ENCODE data around the gene ABRACL.
"Not testable (repeated sequence)": the region's sequence is repeated elsewhere in the genome, so short reads cannot be mapped to it uniquely, and the experiment has no call there.

ABRACL gene

DNA sequence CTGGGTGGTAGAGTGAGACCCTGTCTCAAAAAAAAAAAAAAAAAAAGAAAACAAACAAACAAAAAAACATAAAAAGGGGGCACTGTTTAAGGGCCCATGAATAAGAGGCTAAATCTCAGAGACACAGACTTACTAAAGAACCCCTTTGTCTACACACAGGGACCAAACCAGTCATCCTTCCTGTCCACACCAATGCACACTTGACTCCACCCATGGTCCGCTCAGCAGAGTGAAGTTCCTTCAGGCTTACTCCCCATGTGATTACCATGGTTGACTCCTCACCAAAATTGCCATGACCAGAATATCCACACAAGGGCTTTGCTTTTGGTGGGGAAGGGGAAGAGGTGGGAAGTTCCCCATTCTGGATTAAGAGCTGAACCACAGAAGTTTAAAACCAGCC is 21.1 kb upstream of the ABRACL start:
- DNase-seq (ENCODE audit: low read depth) = no peak
- no peak overlapping the region for H3K4me3 ChIP-seq (ENCODE audit: low read depth, low read length)

DNA sequence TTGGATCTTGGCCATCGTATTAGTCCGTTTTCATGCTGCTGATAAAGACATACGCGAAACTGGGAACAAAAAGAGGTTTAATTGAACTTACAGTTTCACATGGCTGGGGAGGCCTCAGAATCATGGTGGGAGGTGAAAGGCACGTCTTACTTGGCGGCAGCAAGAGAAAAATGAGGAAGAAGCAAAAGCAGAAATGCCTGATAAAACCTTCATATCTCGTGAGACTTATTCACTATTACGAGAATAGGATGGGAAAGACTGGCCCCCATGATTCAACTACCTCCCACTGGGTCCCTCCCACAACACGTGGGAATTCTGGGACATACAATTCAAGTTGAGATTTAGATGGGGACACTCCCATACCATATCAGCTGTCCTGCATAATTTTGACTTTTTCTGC is 20.4 kb upstream of the ABRACL start:
- DNase-seq (ENCODE audit: low read depth) = no peak
- H3K4me3 ChIP-seq (ENCODE audit: low read depth, low read length) = no peak overlapping the region

DNA sequence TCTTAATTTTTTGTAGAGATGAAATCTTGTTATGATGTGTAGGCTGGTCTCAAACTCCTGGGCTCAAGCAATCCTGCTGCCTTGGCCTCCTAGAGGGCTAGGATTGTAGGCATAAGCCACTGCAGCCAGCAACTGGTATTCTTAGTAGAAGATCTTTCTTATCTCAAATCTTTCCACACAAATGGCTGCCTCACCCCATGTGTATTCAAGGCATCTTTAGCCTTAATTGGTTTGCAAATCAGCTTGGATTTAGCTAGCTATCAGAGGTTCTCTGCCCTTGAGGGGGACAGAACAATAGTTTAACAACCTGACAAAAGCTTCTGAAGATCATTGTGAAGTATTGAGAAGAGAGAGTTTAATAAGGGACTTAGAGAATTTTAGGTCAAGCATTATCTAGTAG is 17.9 kb upstream of the ABRACL start:
- H3K4me3 ChIP-seq (ENCODE audit: low read depth, low read length) = no peak overlapping the region
- DNase-seq (ENCODE audit: low read depth) = no peak

DNA sequence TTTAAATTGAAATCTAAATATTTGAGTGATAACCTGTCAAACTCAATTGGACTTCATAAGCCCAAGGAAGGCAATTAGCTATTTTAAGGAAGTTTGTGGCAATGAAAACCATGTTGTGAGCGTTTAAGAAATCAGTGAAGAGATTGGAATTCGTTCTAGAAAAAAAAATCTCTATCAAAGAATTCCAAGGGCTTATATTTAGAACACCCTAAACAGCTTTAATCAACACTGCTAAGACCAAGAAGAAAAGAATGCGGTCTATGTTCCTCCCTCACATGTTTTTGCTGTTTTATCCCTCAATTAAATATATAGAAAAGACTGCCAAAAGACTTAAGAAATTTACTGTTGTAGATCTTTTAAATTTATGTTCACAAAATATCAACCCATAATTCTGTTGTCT is 16.6 kb upstream of the ABRACL start:
- no peak overlapping the region for H3K4me3 ChIP-seq (ENCODE audit: low read depth, low read length)
- DNase-seq (ENCODE audit: low read depth) = no peak

DNA sequence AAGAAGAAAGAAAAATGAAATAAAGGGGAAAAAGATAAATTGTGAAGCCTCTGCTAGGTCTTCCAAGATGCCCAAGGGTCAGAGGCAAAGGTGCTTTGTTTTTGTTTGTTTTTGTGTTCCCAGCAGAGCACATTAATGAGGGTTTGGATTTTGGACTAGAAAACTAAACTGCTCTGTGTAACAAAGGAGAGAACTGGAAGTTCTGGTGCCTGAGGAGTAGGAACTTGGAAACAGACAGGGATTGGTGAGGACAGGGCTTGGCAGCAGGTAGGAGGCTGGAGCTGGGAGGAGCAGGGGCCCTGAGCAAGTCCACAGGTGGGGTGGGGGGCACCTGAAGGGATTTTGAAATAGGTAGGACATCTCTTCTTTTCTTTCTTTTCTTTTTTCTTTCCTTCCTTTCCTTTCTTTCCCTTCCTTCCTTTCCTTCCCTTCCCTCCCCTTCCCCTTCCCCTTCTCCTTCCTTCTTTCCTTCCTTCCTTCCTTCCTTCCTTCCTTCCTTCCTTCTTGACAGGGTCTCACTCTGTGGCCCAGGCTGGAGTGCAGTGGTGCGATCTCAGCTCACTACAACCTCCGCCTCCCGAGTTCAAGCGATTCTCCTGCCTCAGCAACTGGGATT is 15.3 kb upstream of the ABRACL start:
- no peak overlapping the region for H3K4me3 ChIP-seq (ENCODE audit: low read depth, low read length)

DNA sequence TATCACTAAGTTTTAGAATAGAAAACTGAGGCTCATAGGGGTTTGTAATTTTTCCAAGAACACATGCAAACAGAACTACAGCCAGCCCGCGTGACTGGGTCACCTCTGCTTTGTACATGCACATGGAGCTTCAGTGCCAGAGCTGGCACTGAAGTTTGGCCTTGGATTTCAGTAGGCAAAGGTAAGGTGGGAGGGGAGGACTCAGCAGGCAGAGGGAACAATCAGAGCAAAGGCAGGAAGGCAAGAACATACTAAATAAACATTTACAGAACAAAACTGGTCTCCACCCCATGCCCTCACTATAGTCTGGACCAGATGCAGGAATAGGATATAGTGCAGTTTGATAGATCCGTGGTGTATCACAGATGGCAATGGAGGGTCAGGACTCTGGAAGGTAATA is 13.6 kb upstream of the ABRACL start:
- DNase-seq (ENCODE audit: low read depth) = no peak
- H3K4me3 ChIP-seq (ENCODE audit: low read depth, low read length) = no peak overlapping the region

More for the DNA sequence above, 15.3 kb upstream of the ABRACL start:
- DNase-seq (ENCODE audit: low read depth) = no peak

DNA sequence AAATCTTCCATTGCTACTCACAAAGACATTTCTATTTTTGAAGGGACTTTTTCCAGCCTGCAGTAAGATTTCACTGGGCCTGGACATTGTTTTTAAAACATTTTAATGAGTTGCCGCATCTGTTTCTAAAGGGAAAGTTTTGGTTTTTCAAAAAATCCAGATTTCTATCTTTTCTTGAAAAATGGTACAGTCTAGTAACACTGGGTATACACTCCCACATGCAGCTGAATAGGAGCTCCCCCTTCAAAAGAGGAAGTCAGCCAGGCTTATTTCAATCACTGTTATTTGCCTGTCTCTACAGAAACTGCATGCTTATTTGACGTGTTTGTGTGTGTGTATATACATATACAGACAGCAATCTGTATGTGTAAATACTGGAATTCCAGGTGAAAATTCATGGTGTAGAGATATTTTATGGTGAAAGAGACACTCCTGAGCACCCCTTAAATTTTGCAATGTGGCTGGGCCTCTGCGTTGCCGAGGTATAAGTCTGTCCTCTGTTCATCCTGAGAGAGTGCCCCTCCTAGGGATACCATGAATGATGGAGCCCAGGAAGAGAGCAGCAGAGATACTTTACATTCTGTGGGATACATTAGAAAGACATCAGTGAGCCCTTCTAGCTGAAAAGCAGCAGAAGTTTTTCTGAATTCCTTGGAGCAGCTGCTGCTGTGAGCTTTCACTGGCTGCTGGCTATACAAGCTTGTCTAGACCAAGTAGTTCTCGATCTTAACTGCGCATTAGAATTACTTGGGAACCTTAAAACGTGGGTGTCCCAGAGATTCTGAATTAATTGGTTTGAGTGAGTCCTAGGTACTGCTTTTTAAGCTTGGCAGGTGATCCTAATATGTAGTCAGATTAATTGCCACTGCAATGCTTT is 12.0 kb upstream of the ABRACL start:
- H3K4me3 ChIP-seq (ENCODE audit: low read depth, low read length) = no peak overlapping the region
- DNase-seq (ENCODE audit: low read depth) = no peak

DNA sequence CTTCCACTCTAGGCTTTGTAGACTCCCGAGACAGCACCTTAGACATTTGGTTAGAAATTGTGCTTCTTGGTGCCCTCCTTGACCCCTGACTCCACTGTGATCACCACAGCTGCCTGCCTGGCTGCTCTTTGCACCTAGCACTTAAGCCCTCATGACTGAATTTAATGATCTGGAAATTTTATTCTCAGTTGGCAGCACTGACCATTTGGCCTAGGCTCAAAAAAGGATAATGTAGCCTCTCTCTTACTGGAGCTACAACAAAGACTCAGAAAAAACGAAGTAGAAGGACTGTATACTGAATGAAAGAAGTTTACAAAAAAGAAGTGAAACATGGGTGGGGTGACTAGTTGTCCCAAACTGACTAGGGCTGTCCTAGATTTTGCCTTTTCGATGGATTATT is 11.3 kb upstream of the ABRACL start:
- no peak overlapping the region for H3K4me3 ChIP-seq (ENCODE audit: low read depth, low read length)
- DNase-seq (ENCODE audit: low read depth) = no peak

DNA sequence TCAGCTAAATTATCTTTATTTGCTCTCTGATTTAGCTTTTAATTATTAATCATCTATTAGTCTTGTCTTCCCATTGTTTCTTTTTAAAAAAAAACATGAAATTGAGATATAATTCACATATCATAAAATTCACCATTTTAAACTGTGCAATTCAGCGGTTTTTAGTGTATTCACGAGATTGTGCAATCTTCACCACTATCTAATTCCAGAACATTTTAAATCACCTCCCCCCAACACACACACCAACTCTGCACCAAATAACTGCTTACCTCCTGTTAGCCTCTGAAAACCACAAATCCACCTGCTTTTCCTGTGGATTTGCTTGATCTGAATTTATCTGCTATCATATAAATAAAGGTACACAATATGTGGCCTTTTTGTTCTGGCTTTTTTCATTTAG is 8.8 kb upstream of the ABRACL start:
- no peak for DNase-seq (ENCODE audit: low read depth)
- no peak overlapping the region for H3K4me3 ChIP-seq (ENCODE audit: low read depth, low read length)

DNA sequence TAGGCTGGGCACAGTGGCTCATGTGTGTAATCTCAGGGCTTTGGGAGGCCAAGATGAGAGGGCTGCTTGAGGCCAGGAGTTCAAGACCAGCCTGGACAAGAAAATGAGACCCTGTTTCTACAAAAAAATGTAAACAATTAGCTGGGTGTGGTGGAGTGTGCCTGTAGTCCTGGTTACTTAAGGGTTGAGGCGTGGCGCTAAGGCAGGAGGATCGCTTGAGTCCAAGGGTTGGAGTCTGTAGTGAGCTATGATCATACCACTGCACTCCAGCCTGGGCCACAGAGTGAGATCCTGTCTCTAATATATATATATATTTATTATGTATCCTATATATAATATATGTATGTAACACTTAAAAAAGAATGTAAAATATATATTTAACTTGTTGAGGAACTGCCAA is 7.9 kb upstream of the ABRACL start:
- H3K4me3 ChIP-seq (ENCODE audit: low read depth, low read length) = no peak overlapping the region
- no peak for DNase-seq (ENCODE audit: low read depth)

DNA sequence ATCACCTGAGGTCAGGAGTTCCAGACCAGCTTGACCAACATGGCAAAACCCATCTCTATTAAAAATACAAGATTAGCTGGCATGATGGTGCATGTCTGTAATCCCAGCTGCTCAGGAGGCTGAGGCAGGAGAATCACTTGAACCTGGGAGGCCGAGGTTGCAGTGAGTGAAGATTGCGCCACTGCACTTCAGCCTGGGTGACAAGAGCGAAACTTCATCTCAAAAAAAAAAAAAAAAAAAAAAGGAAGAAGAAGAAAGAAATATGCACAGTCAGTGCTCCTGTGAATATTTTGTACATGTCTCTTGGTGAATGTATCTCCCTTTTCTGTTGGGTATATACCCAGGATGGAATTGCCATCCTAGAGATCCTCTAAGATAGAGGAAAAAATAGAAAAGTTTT is 3.1 kb upstream of the ABRACL start:
- H3K4me3 ChIP-seq (ENCODE audit: low read depth, low read length); DNase-seq (ENCODE audit: low read depth): not testable (repeated sequence)

DNA sequence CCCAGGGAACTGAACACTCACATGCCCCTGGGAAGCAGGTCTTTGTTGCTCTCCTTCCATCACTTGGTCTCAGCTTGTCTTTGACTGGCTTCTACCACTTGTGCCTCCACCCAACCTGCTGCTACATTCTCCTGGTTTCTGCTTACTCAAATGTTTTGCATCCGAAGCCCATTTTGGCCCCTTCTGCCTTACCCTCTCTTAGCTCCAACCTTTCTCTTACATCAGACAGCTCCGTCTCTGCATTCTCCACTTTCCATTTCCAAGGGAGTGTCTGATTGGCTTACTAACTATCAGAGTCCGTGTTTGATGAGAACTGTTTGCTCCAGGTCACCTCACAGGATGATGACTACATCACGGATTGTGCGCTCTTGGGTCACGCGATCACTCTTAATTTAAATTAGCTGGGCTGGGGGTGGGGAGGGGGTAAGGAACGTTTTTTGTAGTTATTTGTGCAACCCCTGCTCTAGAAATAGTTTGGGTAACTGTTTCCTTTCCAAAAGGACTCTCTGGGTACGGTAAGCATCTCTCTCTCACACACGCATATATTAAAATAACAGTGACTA is 844 bp upstream of the ABRACL start:
- DNase-seq (ENCODE audit: low read depth) = no peak
- peak overlapping the region; percentile 67 for H3K4me3 ChIP-seq (ENCODE audit: low read depth, low read length)

DNA sequence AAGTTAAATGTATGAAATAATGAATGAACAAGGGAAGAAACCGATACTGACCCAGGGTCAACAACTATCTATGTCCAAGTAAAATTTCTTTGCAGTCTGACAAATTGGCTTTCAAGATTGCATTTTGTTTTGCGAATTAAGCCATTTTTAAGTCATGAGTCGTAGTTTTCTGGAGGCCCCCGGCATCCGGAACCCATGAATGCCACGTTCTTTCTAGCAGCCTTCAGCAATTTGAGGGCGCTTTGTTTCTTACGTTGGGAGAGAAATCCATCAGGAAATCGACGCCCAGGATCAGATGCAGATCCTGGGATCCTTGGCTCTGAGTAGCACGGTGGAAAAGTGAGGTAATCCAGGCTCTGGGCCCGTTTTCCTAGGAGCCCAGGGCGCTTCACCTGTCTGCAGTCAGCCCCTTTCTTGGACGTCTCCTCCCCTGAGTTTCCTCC is 309 bp upstream of the ABRACL start:
- DNase-seq (ENCODE audit: low read depth) = no peak

DNA sequence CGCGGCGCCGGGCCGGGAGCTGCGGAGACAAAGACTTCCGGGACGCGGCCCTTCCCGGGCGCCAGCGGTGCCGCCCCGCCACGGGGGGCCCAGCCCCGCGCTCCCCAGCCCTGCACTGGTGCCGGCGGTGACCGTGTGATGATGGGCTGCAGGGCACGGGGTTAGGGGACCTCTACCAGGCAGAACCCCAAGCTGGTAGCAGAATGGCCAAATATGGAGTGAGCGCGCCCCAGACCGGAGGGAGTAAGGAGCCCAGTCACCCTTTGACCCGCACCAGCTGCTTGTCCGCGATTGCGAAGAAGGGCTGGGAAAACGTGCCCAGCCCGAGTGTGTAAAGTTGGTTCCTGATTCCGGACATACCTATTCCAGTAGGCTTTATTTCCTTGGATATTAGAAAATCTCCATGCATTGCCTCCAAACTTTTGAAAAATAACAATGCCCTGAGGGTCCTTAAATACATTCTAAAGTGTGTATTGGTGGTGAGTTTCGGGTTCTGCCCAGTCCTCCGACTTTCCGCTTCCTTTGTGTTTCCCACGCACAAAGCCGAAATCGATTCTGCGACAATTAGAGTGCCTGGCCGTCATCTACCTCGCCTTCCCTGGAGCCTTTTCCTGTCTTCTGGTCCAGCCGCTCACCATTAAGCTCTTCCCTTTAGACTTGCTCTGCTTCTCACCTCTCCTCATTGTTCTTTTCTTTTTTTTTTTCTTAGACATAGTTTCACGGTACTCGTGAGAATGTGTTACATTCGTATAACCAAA is 1.1 kb downstream of the ABRACL start:
- no peak for DNase-seq (ENCODE audit: low read depth)

More for the DNA sequence above, 309 bp upstream of the ABRACL start:
- H3K4me3 ChIP-seq (ENCODE audit: low read depth, low read length) = peak overlapping the region; percentile 67

DNA sequence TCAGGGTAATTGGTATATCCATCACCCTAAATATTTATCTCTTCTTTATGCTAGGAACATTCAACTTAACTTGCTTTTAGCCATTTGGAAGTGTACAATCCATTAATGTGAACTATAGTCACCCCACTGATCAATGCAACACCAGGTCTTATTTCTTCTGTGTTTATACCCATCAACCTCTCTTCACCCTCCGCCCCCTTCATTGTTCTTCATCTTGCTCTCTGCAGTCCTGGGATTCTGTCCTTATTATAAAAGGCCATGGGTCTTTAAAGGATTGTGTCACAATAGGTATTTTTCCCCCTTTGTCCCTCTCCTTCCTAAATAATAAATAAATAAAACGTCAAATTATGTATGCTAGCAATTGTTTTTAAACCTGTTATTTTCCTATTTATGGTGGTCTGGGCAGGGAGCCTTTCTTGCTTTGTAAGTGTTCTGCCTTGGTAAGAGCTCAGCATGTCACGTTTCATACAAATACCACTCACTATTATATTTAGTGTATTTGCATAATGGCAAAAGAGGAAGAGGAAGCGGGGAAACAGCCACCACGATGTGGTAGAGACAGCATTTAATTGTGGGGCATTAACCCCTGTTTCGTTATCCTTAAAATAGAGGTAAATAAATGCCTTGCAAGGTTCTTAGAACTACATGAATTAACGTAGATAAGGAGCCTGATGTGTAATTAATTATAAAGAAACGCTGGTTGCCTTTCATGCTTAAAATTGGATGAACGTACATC is 1.9 kb downstream of the ABRACL start:
- DNase-seq (ENCODE audit: low read depth) = no peak
- H3K4me3 ChIP-seq (ENCODE audit: low read depth, low read length) = peak overlapping the region; percentile 67

More for the DNA sequence above, 1.1 kb downstream of the ABRACL start:
- peak overlapping the region; percentile 67 for H3K4me3 ChIP-seq (ENCODE audit: low read depth, low read length)

DNA sequence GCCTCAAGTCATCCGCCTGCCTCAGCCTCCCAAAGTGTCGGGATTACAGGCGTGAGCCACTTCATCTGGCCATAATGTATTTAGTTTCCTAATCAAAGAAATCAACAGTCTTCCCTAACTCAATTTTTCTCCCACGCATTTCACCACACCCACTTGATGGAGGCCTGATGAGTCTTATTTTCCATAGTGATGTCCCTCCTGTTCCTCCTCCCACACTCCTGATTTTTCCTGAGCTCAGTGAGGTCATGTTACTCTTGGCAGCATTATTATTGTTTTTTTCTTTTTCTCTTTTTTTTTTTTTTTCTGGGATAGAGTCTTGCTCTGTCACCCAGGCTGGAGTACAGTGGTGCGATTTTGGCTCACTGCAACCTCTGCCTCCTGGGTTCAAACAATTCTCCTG is 8.9 kb downstream of the ABRACL start:
- H3K4me3 ChIP-seq (ENCODE audit: low read depth, low read length) = no peak overlapping the region
- DNase-seq (ENCODE audit: low read depth) = peak; percentile 76

DNA sequence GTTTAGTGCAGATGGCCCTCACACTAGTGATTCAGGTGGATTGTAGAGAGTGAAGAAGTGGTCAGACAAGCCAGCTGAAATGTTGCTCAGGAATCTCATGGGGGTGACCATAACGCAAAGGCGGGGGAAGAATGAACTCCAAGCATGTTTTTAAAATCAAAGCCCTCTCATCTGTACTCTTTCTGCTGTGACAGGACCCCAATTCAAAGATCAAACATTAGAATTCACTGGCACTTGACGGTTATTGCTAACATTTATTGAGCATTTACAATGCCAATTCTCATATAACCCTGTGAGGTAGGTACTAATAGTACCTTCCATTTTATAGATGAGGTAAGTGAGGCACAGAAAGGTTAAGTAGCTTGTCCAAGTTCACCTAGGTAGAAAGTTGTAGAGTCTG is 15.7 kb downstream of the ABRACL start:
- no peak for DNase-seq (ENCODE audit: low read depth)
- H3K4me3 ChIP-seq (ENCODE audit: low read depth, low read length) = no peak overlapping the region

DNA sequence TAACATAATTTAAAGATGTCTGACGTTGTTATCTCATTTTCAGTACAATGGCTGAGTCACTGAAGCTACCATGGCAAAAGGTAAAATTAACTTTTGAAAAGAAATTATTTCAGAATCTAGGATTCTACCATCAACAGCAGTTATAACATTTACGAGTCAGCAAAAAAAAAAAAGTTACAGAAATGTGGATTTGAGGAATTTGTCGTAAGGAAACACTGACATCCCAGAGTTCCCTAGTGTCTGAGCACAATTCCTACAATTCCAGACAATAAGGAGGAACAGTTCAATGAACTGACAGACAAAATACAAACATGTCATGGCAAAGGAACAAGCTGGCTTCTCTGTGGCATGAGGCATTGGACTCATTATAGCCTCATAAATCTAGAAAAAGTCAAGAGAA is 19.1 kb downstream of the ABRACL start:
- DNase-seq (ENCODE audit: low read depth) = no peak
- no peak overlapping the region for H3K4me3 ChIP-seq (ENCODE audit: low read depth, low read length)

DNA sequence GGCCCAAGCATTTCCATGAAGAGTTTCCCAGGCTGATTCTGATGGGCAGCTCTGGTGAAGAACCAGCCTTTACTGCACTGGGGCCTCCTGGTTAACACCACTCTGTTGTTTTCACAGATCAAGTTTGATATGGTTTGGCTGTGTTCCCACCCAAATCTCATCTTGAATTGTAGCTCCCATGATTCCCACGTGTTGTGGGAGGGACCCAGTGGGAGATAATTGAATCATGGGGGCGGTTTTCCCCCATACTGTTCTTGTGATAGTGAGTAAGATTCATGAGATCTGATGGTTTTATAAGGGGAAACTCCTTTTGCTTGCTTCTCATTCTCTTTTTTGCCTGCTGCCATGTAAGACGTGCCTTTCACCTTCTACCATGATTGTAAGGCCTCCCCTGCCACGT is 20.4 kb downstream of the ABRACL start:
- DNase-seq (ENCODE audit: low read depth) = not testable (repeated sequence)

More for the DNA sequence above, 20.4 kb downstream of the ABRACL start:
- H3K4me3 ChIP-seq (ENCODE audit: low read depth, low read length) = not testable (repeated sequence)

All from skeletal muscle cell (primary cell).